ENCODE measurements around the gene DIPK2A. TPM values are rescaled to one million over a fixed set of nuclear protein-coding genes. Genes with fewer than 3 reads are reported as not detected.

The DIPK2A gene
- total and polyA plus RNA-seq, 2 experiments from 2014 or later, result 19.0 to 38.5 TPM

- peak overlapping the region; percentile 91 for H3K4me3 ChIP-seq
- H3K4me1 ChIP-seq (ENCODE audit: insufficient read depth), result peaks cover 45% of the 10 kb centered on the region
- peaks cover 52% of the 10 kb centered on the region for H3K4me1 Mint-ChIP-seq
These were observed 2.9 kb downstream of the DIPK2A start for GRCh38 chr3:143974271-143975238.

More at GRCh38 chr3:143974271-143975238, 2.9 kb downstream of the DIPK2A start:
- no peak for ATAC-seq
- Histone ChIP-seq H3K27me3 (ENCODE audit: insufficient read depth) (no peaks in the 10 kb centered on the region), H3K9me2 (ENCODE audit: insufficient read depth) (no peaks in the 10 kb centered on the region), H4K20me1 (replicated peaks; ENCODE audit: insufficient read depth) (peaks cover 9% of the 10 kb centered on the region; the same call in 1 of the 2 replicates), H3F3A (replicated peaks; ENCODE audit: low read depth) (no peaks in the 10 kb centered on the region), H3K27ac (ENCODE audit: low read depth) (no peak overlapping the region), H3K4me2 (peak overlapping the region; percentile 88), H2AFZ (no peak overlapping the region), H3K36me3 (ENCODE audit: insufficient read depth) (no peaks in the 10 kb centered on the region), H3K79me2 (replicated peaks; ENCODE audit: insufficient read depth) (peaks cover 66% of the 10 kb centered on the region)
- H3K9me3 Mint-ChIP-seq, result no peaks in the 10 kb centered on the region; the same call in 2 of the 3 replicates
- H3K4me3 Mint-ChIP-seq, result peak overlapping the region; percentile 94
- H3K36me3 Mint-ChIP-seq (ENCODE audit: low read depth), result peaks cover 4% of the 10 kb centered on the region; the same call in 1 of the 3 replicates
- H3K27me3 Mint-ChIP-seq (ENCODE audit: insufficient read depth, low read depth, poor library complexity), result peaks cover 13% of the 10 kb centered on the region
- no peak for DNase-seq (ENCODE audit: low spot score)
- TF ChIP-seq STAT1 (IDR thresholded peaks at IDR 0.05; ENCODE audit: unreplicated experiment), result no peak
- no peak for TF ChIP-seq CTCF (conservative IDR thresholded peaks at IDR 0.05; ENCODE audit: low read depth in 2 of 2)
- TF ChIP-seq ZNF462 (CRISPR knock-in tag; IDR thresholded peaks at IDR 0.05), result no peak
- no peak for TF ChIP-seq NANOG (IDR thresholded peaks at IDR 0.05; ENCODE audit: borderline replicate concordance)
- TF ChIP-seq EZH2 (IDR thresholded peaks at IDR 0.05; ENCODE audit: low read depth, unreplicated experiment), result no peak
- TF ChIP-seq JUNB (IDR thresholded peaks at IDR 0.05; ENCODE audit: unreplicated experiment), result no peak
- no peak for TF ChIP-seq ETS1 (IDR thresholded peaks at IDR 0.05)
- TF ChIP-seq EZH2phosphoT487 (IDR thresholded peaks at IDR 0.05; ENCODE audit: unreplicated experiment), result no peak
- H3K27ac Mint-ChIP-seq, result no peak overlapping the region
